Fibroblast of lung (primary cell): Measurements from ENCODE around the gene TUBGCP2.

ENCODE experiments used
- EZH2 ChIP-seq: IDR thresholded peaks from 2 replicates; pipeline ENCODE4 v1.5.1; 2012; ENCODE audit warnings: low read length, control low read depth, mild to moderate bottlenecking; ENCODE audit errors: missing control alignments
- TF ChIP-seq, protein P1 (sequence below), 2 donors: IDR thresholded peaks in 1 of 2; conservative IDR thresholded peaks in 1 of 2; 1 replicate in 1 of 2; 2 replicates in 1 of 2; pipeline ENCODE4 v1.5.1; 2011 to 2012; ENCODE audit warnings: low read length in 2 of 2, control low read depth in 1 of 2, inconsistent platforms in 1 of 2, low read depth in 1 of 2, mild to moderate bottlenecking in 1 of 2

DNA sequence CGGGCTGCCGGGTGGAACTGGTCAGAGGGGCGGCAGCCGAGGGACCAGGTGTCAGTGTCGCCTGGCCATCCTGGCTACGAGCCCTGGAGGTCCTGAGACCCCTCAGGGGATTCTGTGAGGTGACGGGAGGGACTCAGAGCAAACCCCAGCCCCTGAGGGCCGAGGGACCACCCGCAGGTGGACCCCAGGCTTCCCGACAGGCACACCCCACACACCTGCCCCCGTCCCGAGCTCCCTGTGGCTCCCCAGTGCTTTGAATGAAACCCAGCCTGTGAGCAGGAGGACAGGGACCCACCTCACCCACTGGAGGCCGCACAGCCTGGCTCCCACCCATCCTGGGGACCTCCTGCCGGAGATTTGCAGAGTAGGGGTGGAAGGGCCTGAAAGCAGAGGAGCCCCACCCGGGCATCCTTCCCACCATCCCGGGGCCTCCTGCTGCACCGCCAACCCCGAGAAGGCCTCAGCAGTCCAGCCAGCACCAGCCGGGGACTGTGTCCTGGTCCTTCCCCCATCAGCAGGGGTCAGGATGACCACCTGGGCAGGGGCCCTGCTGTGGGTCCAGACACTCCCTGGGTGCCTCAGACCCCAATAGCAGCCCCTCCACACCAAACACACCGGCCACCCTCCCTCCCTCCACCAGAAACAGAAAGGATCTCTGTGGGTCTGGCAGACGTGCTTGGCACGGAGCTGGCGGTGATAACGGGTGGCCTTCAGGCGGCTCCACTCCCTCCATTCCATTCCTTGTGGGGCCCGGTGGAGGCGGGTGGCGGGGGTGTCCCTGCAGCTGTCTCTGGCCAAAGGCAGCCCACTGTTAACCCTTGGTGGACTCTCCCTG, 57.1 kb downstream of the TUBGCP2 start:
- TF ChIP-seq, protein P1, sequence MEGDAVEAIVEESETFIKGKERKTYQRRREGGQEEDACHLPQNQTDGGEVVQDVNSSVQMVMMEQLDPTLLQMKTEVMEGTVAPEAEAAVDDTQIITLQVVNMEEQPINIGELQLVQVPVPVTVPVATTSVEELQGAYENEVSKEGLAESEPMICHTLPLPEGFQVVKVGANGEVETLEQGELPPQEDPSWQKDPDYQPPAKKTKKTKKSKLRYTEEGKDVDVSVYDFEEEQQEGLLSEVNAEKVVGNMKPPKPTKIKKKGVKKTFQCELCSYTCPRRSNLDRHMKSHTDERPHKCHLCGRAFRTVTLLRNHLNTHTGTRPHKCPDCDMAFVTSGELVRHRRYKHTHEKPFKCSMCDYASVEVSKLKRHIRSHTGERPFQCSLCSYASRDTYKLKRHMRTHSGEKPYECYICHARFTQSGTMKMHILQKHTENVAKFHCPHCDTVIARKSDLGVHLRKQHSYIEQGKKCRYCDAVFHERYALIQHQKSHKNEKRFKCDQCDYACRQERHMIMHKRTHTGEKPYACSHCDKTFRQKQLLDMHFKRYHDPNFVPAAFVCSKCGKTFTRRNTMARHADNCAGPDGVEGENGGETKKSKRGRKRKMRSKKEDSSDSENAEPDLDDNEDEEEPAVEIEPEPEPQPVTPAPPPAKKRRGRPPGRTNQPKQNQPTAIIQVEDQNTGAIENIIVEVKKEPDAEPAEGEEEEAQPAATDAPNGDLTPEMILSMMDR (conservative IDR thresholded peaks at IDR 0.05 in 1 of 2, IDR thresholded peaks at IDR 0.05 in 1 of 2; ENCODE audit: low read depth in 1 of 2, low read length in 2 of 2): no peak
- no peak for TF ChIP-seq EZH2
